Fibroblast of lung (primary cell): Measurements from ENCODE around the gene THOC6. TPM values are rescaled to one million over a fixed set of nuclear protein-coding genes. Genes with fewer than 3 reads are reported as not detected.

Experiments
- DNase-seq, 2 donors: peaks; one replicate each; pipeline versions ENCODE4 v3.0.0 to v3.0.0-alpha.2; 2010; ENCODE audit warnings: low read depth in 2 of 2
- H2AFZ ChIP-seq: 2 replicates; pipeline ENCODE4 v1.5.1; 2012; ENCODE audit warnings: low read length, control low read depth, inconsistent platforms
- H3K27ac ChIP-seq: 2 replicates; pipeline ENCODE4 v1.5.1; 2011; ENCODE audit warnings: low read length, control low read depth; ENCODE audit not compliant: insufficient read depth
- H3K27me3 ChIP-seq: 2 replicates; pipeline ENCODE4 v1.5.1; 2011; ENCODE audit warnings: mild to moderate bottlenecking, low read length; ENCODE audit not compliant: control insufficient read depth, insufficient read depth
- H3K36me3 ChIP-seq: 2 replicates; pipeline ENCODE4 v1.5.1; 2011; ENCODE audit warnings: low read length; ENCODE audit not compliant: control insufficient read depth, insufficient read depth
- H3K4me1 ChIP-seq: 2 replicates; pipeline ENCODE4 v1.5.1; 2011; ENCODE audit warnings: low read length; ENCODE audit not compliant: control insufficient read depth, insufficient read depth; ENCODE audit errors: extremely low read depth
- H3K4me2 ChIP-seq: 2 replicates; pipeline ENCODE4 v1.5.1; 2011; ENCODE audit warnings: low read length, control low read depth; ENCODE audit not compliant: insufficient read depth; ENCODE audit errors: extremely low read depth
- H3K4me3 ChIP-seq, 4 experiments: fragments of 200-600 bp in 1 of 4; sonication (generic) in 1 of 4; replicated peaks in 1 of 4; 2 replicates each; pipeline ENCODE4 v1.5.1; 2011 to 2016; ENCODE audit warnings: low read length in 4 of 4, low read depth in 3 of 4, mild to moderate bottlenecking in 3 of 4, control low read depth in 2 of 4, inconsistent platforms in 1 of 4, mixed read lengths in 1 of 4; ENCODE audit not compliant: insufficient read depth in 1 of 4; ENCODE audit errors: control extremely low read depth in 1 of 4
- H3K79me2 ChIP-seq: 2 replicates; pipeline ENCODE4 v1.5.1; 2012; ENCODE audit warnings: mild to moderate bottlenecking, low read length, inconsistent platforms; ENCODE audit not compliant: control insufficient read depth, insufficient read depth
- H3K9ac ChIP-seq: 2 replicates; pipeline ENCODE4 v1.5.1; 2011; ENCODE audit warnings: mild to moderate bottlenecking, low read length, control low read depth; ENCODE audit not compliant: insufficient read depth
- H3K9me3 ChIP-seq: 2 replicates; pipeline ENCODE4 v1.5.1; 2012; ENCODE audit warnings: low read depth, low read length; ENCODE audit not compliant: control insufficient read depth, insufficient read depth
- H4K20me1 ChIP-seq: 2 replicates; pipeline ENCODE4 v1.5.1; 2011; ENCODE audit warnings: low read length; ENCODE audit not compliant: control insufficient read depth, insufficient read depth; ENCODE audit errors: extremely low read depth
- CTCF ChIP-seq, 2 donors: IDR thresholded peaks in 1 of 2; conservative IDR thresholded peaks in 1 of 2; 1 replicate in 1 of 2; 2 replicates in 1 of 2; pipeline ENCODE4 v1.5.1; 2011 to 2012; ENCODE audit warnings: low read length in 2 of 2, control low read depth in 1 of 2, inconsistent platforms in 1 of 2, low read depth in 1 of 2, mild to moderate bottlenecking in 1 of 2
- EZH2 ChIP-seq: IDR thresholded peaks from 2 replicates; pipeline ENCODE4 v1.5.1; 2012; ENCODE audit warnings: low read length, control low read depth, mild to moderate bottlenecking; ENCODE audit errors: missing control alignments
- polyA plus RNA-seq, 2 donors: library from polyadenylated mRNA; depleted of rRNA in 1 of 2; stranded (reverse) in 1 of 2; unstranded in 1 of 2; fragments of >200 nt; gene quantifications; 2 replicates each; pipeline ENCODE4 v1.2.1, GENCODE V29; 2011 to 2012; ENCODE audit warnings: missing spikeins in 1 of 2
- total RNA-seq: library from RNA; depleted of rRNA; stranded (reverse); fragments of >200 nt; gene quantifications from 2 replicates; pipeline ENCODE4 v1.2.1, GENCODE V29; 2014

The THOC6 gene
- total and polyA plus RNA-seq, 2 donors (not counting 1 experiment from before 2014, with no cell fraction given): 17.6 to 26.6 TPM

GRCh38 chr16:2979669-2980226, 44.1 kb upstream of the THOC6 start:
- Histone ChIP-seq H3K4me2 (peak overlapping the region; percentile 91), H4K20me1 (no peaks in the 10 kb centered on the region), H3K4me1 (peaks cover 8% of the 10 kb centered on the region), H3K4me3 (peak overlapping the region; percentile 24 to 85 (median 72)), H3K9me3 (no peaks in the 10 kb centered on the region), H3K27ac (peak overlapping the region; percentile 83), H3K79me2 (peaks cover 5% of the 10 kb centered on the region), H3K27me3 (no peaks in the 10 kb centered on the region), H3K9ac (peak overlapping the region; percentile 88), H2AFZ (peak overlapping the region; percentile 49), H3K36me3 (peaks cover 2% of the 10 kb centered on the region)
- no peak for TF ChIP-seq EZH2
- no peak for TF ChIP-seq CTCF (conservative IDR thresholded peaks at IDR 0.05 in 1 of 2, IDR thresholded peaks at IDR 0.05 in 1 of 2; ENCODE audit: low read depth in 1 of 2, low read length in 2 of 2)
- DNase-seq: no peak

GRCh38 chr16:2980227-2981176, 43.3 kb upstream of the THOC6 start, which contains the start of gene PKMYT1:
PKMYT1 (minus strand) TSS chr16:2980446; CDS start chr16:2979657, 789 bp downstream.
- H3K4me2 ChIP-seq: peak within 1 kb of the TSS; percentile 91
- no peaks in the 10 kb centered on the region for H3K9me3 ChIP-seq
- peaks cover 5% of the 10 kb centered on the region for H3K79me2 ChIP-seq
- peak within 1 kb of the TSS; percentile 83 for H3K27ac ChIP-seq
- peak; percentile 65 to 79 for DNase-seq
- peak within 1 kb of the TSS; percentile 76 for H2AFZ ChIP-seq
- H3K36me3 ChIP-seq: peaks cover 2% of the 10 kb centered on the region
- TF ChIP-seq EZH2 (no peak), CTCF (conservative IDR thresholded peaks at IDR 0.05 in 1 of 2, IDR thresholded peaks at IDR 0.05 in 1 of 2; ENCODE audit: low read depth in 1 of 2, low read length in 2 of 2) (no peak)
- H3K4me1 ChIP-seq: peaks cover 8% of the 10 kb centered on the region
- no peaks in the 10 kb centered on the region for H4K20me1 ChIP-seq
- H3K9ac ChIP-seq: peak within 1 kb of the TSS; percentile 88
- H3K27me3 ChIP-seq: no peaks in the 10 kb centered on the region
- peak within 1 kb of the TSS; percentile 60 to 85 (median 72) for H3K4me3 ChIP-seq

GRCh38 chr16:2981177-2981898, 42.5 kb upstream of the THOC6 start:
- H3K79me2 ChIP-seq: peaks cover 5% of the 10 kb centered on the region
- no peaks in the 10 kb centered on the region for H3K9me3 ChIP-seq
- no peaks in the 10 kb centered on the region for H3K27me3 ChIP-seq
- DNase-seq: no peak
- H3K4me3 ChIP-seq: peak overlapping the region in 1 of 4 experiments; percentile 80
- peaks cover 8% of the 10 kb centered on the region for H3K4me1 ChIP-seq
- TF ChIP-seq EZH2 (no peak), CTCF (conservative IDR thresholded peaks at IDR 0.05 in 1 of 2, IDR thresholded peaks at IDR 0.05 in 1 of 2; ENCODE audit: low read depth in 1 of 2, low read length in 2 of 2) (no peak)
- H3K27ac ChIP-seq: no peak overlapping the region
- peak overlapping the region; percentile 88 for H3K4me2 ChIP-seq
- no peak overlapping the region for H2AFZ ChIP-seq
- peaks cover 2% of the 10 kb centered on the region for H3K36me3 ChIP-seq
- no peaks in the 10 kb centered on the region for H4K20me1 ChIP-seq
- no peak overlapping the region for H3K9ac ChIP-seq
